Stimulated activated CD8-positive, alpha-beta memory T cell treated with anti-CD3 and anti-CD28 coated beads, Interleukin-12 subunit alpha, Interleukin-12 subunit beta, amount 100 ng/mL, for 24 hours (primary cell): ENCODE measurements around the gene ZNF865.
"Not testable (repeated sequence)": the region's sequence is repeated elsewhere in the genome, so short reads cannot be mapped to it uniquely, and the experiment has no call there.

ENCODE experiments used
- DNase-seq: peaks from one replicate; pipeline ENCODE4 v3.0.0-alpha.2; 2020; ENCODE audit errors: extremely low read depth

The ZNF865 gene

GRCh38 chr19:55605637-55606470, at the start of gene ZNF865:
TSS of gene ZNF865 (plus strand) at chr19:55605647. CDS start at chr19:55613619, 7,972 bp downstream.
- peak; percentile 57 for DNase-seq

GRCh38 chr19:55559684-55560083, 45.8 kb upstream of the ZNF865 start:
- DNase-seq: no peak

- no peak for DNase-seq
Observed at GRCh38 chr19:55563261-55563690, 42.2 kb upstream of the ZNF865 start.

DNA sequence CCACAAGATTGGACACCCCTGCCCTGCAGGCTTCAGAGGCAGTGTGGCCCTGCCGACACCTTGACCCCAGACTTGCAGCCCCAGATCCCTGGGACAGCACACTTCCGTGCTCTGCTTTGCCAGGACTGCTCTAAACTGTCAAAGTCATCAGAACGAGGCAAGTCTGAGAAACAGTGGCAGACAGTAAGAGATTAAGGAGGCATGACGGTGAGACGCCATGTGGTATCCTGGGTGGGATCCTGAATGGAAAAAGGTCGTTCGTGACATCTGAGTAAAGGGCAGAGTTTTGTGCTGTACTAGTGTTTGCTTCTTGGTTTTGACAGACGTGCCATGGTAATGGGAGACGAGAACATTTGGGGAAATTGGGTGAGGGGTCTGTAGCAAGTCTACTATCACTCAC, 38.6 kb upstream of the ZNF865 start:
- no peak for DNase-seq

DNA sequence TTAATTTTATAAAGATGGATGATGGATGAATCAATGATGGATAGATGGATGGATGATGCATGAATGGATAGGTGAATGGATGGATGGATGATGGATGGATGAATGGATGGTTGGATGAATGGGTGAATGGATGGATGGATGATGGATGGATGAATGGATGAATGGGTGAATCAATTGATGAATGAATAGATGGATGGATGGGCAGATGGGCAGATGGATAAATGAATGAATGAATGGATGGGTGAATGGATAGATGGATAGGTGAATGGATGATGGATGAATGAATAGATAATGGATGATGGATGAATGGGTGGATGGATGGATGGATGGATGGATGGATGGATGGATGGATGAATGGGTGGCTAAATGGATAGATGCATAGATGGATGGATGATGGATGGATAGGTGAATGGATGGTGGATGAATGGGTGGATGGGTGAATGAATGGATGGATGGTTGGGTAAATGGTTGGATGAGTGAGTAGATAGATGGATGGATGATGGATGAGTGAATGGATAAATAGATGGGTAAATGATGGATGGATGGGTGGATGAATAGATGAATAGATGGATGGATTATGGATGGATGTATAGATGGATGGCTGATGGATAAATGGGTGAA, 37.6 kb upstream of the ZNF865 start:
- no peak for DNase-seq

GRCh38 chr19:55569477-55569876, 36.0 kb upstream of the ZNF865 start:
- not testable (repeated sequence) for DNase-seq

- DNase-seq: not testable (repeated sequence)
Observed at GRCh38 chr19:55573929-55574328, 31.5 kb upstream of the ZNF865 start.

DNA sequence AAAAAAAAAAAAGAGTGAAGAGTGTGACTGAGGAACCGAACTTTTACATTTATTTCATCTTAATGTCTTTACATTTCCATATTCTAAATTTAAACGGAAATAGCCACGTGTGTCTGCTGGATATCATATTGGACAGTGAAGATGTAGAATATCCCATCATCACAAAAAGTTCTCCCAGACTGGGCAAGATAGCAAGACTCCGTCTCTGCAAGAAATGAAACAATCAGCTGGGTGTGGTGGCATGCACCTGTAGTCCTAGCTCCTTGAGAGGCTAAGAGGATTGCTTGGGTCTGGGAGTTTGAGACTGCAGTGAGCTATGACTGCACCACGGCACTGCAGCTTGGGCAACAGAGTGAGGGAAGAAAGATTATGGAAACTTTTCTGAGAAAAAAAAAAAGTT, 28.7 kb upstream of the ZNF865 start:
- DNase-seq: no peak

- DNase-seq: no peak
Observed at GRCh38 chr19:55578031-55578760, 27.3 kb upstream of the ZNF865 start.

DNA sequence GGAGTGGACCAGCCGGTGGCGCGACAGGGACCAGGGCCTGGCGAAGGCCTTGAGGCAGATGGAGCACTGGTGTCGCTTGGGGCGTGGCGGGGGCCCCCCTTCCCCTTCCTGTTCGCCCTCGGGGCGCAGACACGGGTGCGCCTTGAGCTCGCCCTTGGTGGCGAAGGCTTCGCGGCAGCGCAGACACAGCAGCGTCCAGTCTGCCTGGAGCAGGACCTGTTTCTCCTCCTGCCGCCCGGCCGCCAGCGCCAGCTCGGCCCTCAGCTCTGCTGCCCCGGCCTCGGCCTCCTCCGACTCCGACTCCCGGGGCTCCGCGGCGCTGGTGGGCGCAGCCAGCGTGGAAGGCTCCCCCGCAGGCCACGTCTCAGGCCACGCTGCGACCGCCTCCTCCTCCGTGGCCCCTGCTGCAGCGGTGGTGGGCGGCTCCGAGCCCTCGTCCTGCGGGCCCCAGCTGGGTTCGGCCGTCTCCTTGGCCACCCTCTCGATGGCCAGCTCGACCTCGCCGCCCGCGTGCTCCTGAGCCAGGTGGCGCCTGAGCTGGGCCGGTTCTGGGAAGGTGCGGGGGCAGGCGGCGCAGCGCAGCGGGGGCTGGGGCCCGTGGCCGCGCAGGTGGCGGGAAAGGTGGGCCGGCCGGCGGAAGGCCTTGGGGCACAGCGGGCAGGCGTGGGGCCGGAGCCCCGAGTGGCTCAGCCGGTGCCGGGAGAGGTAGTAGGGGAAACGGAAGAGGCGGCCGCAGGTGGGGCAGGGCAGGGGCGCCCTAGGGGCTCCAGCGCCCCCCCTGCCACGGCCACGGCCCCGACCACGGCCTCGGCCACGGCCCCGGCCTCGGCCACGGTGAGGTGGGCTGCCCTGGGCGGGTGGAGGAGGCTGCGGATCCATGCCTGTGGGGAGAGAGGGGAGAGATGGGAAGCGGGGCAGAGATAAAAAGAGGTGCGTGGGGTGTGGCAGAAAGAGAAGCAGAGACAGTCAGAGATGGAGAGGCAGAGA, 26.4 kb upstream of the ZNF865 start:
- DNase-seq: no peak

GRCh38 chr19:55579766-55580621, 25.5 kb upstream of the ZNF865 start:
- no peak for DNase-seq

GRCh38 chr19:55580628-55581144, 24.8 kb upstream of the ZNF865 start, which contains the start of gene ZNF579:
TSS of gene ZNF579 (minus strand) at chr19:55580848. CDS start at chr19:55579639, 1,209 bp downstream.
- DNase-seq: peak; percentile 55

DNA sequence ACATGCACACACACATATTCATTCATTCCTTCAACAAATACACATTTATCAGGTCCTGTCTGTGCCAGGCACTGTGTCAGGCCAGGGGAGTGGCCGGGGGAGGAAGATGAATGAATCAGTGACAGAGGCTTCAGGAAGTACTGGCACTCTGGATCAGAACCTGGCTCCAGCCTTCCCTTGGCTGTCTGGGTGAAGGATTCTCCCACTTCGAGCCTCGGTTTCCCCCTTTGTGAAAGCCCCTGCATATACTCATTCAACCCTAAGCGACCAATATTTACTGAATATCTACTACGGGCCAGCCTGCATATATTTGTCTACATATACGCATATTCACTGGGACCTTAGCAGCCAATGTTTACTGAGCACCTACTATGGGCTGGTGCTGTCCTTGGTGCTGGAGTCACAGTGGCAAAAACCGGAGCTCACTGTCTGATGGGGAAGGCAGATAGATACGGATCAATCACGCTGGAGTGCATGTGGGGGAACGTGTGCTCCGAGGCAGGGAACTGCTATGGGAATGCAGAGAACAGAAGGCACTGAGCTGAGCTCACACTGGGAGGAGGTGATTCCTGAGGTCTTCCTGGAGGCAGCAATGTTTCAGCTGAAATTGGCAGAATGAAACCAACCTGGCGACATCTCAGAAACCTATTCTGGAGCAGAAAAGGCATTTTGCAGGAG, 24.2 kb upstream of the ZNF865 start:
- no peak for DNase-seq

DNA sequence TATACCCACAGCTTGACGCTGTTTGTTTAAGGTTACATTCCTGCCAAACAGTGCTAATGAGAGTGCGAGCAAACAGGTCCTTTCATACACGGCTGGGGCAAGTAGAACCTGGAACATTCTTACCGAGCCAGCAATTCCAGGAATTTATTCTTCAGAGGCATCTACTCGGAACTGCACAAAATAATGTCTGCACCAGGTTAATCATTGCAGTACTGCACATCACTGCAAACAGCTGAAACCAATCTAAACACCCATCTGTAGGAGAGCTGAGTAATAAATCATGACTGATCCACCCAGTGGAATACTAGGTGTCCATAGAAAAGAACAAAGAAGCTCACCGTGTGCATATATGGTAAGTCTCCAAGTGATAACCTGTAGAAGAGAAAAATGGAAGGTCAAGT, 23.6 kb upstream of the ZNF865 start:
- DNase-seq: no peak

GRCh38 chr19:55582284-55582683, 23.2 kb upstream of the ZNF865 start:
- DNase-seq: not testable (repeated sequence)

GRCh38 chr19:55583897-55584296, 21.6 kb upstream of the ZNF865 start:
- DNase-seq: not testable (repeated sequence)

- DNase-seq: no peak
Observed at GRCh38 chr19:55584871-55585270, 20.6 kb upstream of the ZNF865 start.

GRCh38 chr19:55585658-55586339, 19.6 kb upstream of the ZNF865 start:
- peak; percentile 32 for DNase-seq
